ENCODE results near the gene CPT2.
"Not testable (repeated sequence)": the region's sequence is repeated elsewhere in the genome, so short reads cannot be mapped to it uniquely, and the experiment has no call there.

Gene CPT2

GRCh38 chr1:53183095-53183990 is 13.3 kb upstream of the CPT2 start:
- DNase-seq: no peak

GRCh38 chr1:53185955-53186297 is 10.7 kb upstream of the CPT2 start:
- DNase-seq: not testable (repeated sequence)

GRCh38 chr1:53186533-53186932 is 10.1 kb upstream of the CPT2 start:
- DNase-seq: no peak

- no peak for DNase-seq
Measured at GRCh38 chr1:53187401-53187800, 9.2 kb upstream of the CPT2 start.

GRCh38 chr1:53188099-53188498 is 8.5 kb upstream of the CPT2 start:
- DNase-seq: no peak

- no peak for DNase-seq
Measured at GRCh38 chr1:53189061-53189460, 7.6 kb upstream of the CPT2 start.

- DNase-seq: no peak
Measured at GRCh38 chr1:53190210-53190611, 6.4 kb upstream of the CPT2 start.

GRCh38 chr1:53195246-53196016 is 1.2 kb upstream of the CPT2 start:
- no peak for DNase-seq

- DNase-seq: no peak
Measured at GRCh38 chr1:53196017-53196484, 573 bp upstream of the CPT2 start.

- DNase-seq: no peak
Measured at GRCh38 chr1:53197291-53198200, 922 bp downstream of the CPT2 start.

- no peak for DNase-seq
Measured at GRCh38 chr1:53198241-53198651, 1.6 kb downstream of the CPT2 start.

- DNase-seq: no peak
Measured at GRCh38 chr1:53203466-53203865, 6.8 kb downstream of the CPT2 start.

- DNase-seq: not testable (repeated sequence)
Measured at GRCh38 chr1:53205496-53205895, 8.9 kb downstream of the CPT2 start.

- DNase-seq: not testable (repeated sequence)
Measured at GRCh38 chr1:53206083-53206685, 9.6 kb downstream of the CPT2 start.

GRCh38 chr1:53206735-53207379 is 10.2 kb downstream of the CPT2 start:
- DNase-seq: no peak

GRCh38 chr1:53207726-53208125 is 11.1 kb downstream of the CPT2 start:
- DNase-seq: no peak

- DNase-seq: no peak
Measured at GRCh38 chr1:53210352-53210751, 13.7 kb downstream of the CPT2 start.

GRCh38 chr1:53210954-53211353 is 14.3 kb downstream of the CPT2 start:
- DNase-seq: no peak

- no peak for DNase-seq
Measured at GRCh38 chr1:53214376-53214940, 17.8 kb downstream of the CPT2 start.

- DNase-seq: no peak
Measured at GRCh38 chr1:53218201-53218600, 21.6 kb downstream of the CPT2 start.

GRCh38 chr1:53219711-53220110 is 23.1 kb downstream of the CPT2 start:
- DNase-seq: no peak
